ENCODE data around the gene MXRA7. TPM values are rescaled to one million over a fixed set of nuclear protein-coding genes. Genes with fewer than 3 reads are reported as not detected.

The MXRA7 gene
- total RNA-seq, 4 donors from 2014 or later = 124 to 243 (median 165) TPM

GRCh38 chr17:76684756-76685155, 26.0 kb downstream of the MXRA7 start:
- TF ChIP-seq CTCF (IDR thresholded peaks at IDR 0.05; ENCODE audit: low read depth) = no peak

GRCh38 chr17:76683921-76684745, 26.6 kb downstream of the MXRA7 start:
- TF ChIP-seq CTCF (IDR thresholded peaks at IDR 0.05; ENCODE audit: low read depth) = no peak

- no peak for TF ChIP-seq CTCF (IDR thresholded peaks at IDR 0.05; ENCODE audit: low read depth)
These were observed 27.6 kb downstream of the MXRA7 start for GRCh38 chr17:76683011-76683755.

- TF ChIP-seq CTCF (IDR thresholded peaks at IDR 0.05; ENCODE audit: low read depth) = no peak
These were observed 28.5 kb downstream of the MXRA7 start for GRCh38 chr17:76682296-76682695.

- TF ChIP-seq CTCF (IDR thresholded peaks at IDR 0.05; ENCODE audit: low read depth) = no peak
These were observed 29.3 kb downstream of the MXRA7 start for GRCh38 chr17:76681222-76682137.

GRCh38 chr17:76679239-76679638, 31.5 kb downstream of the MXRA7 start:
- TF ChIP-seq CTCF (IDR thresholded peaks at IDR 0.05; ENCODE audit: low read depth) = no peak

Data from subcutaneous adipose tissue (tissue), 4 donors.